K562 (cell line): ENCODE results near the gene NDUFAB1. TPM values are rescaled to one million over a fixed set of nuclear protein-coding genes. Genes with fewer than 3 reads are reported as not detected.
A peak's percentile ranks its signal among the peaks of the same experiment; 100 is the strongest.

Source experiments
- BRD9 ChIP-seq: fragments of 450-650 bp; IDR thresholded peaks from 2 replicates; pipeline ENCODE4 v1.6.1; 2018; ENCODE audit warnings: low read depth; ENCODE audit not compliant: partially characterized antibody
- ETV5 ChIP-seq: sonication (generic); formaldehyde crosslinking; IDR thresholded peaks from 2 replicates; pipeline ENCODE4 v1.4.0; 2020; ENCODE audit warnings: low read depth, mild to moderate bottlenecking, missing genetic modification reagents
- HMGN3 ChIP-seq: IDR thresholded peaks from 2 replicates; pipeline ENCODE4 v1.6.1; 2011; ENCODE audit warnings: borderline replicate concordance, low read depth, mild to moderate bottlenecking, mixed read lengths, low read length; ENCODE audit not compliant: insufficient read length; ENCODE audit errors: extremely low read depth
- KLF13 ChIP-seq: fragments of 450-650 bp; IDR thresholded peaks from 2 replicates; pipeline ENCODE4 v1.6.1; 2016; ENCODE audit warnings: missing genetic modification characterization, low read depth, mild to moderate bottlenecking, missing compliant biosample characterization, moderate library complexity, borderline replicate concordance
- L3MBTL2 ChIP-seq: fragments of 450-650 bp; IDR thresholded peaks from 2 replicates; pipeline ENCODE4 v1.6.1; 2016; ENCODE audit warnings: mild to moderate bottlenecking, moderate library complexity
- PML ChIP-seq: IDR thresholded peaks from 2 replicates; pipeline ENCODE4 v1.6.1; 2012; ENCODE audit warnings: low read length, inconsistent platforms
- POLR2AphosphoS5 ChIP-seq: IDR thresholded peaks from 2 replicates; pipeline ENCODE4 v1.6.1; 2011; ENCODE audit warnings: mild to moderate bottlenecking, low read depth, low read length, moderate library complexity; ENCODE audit not compliant: control insufficient read depth, insufficient read depth
- RBM25 ChIP-seq: fragments of 200-400 bp; formaldehyde crosslinking; IDR thresholded peaks from 2 replicates; pipeline ENCODE4 v1.6.1; 2018; ENCODE audit warnings: low read length, low read depth, moderate library complexity; ENCODE audit not compliant: severe bottlenecking
- SIN3B ChIP-seq: fragments of 450-650 bp; IDR thresholded peaks from 2 replicates; pipeline ENCODE4 v1.6.1; 2017; ENCODE audit warnings: low read depth, mild to moderate bottlenecking, moderate library complexity
- SMAD4 ChIP-seq: fragments of 250-450 bp; sonication (Bioruptor Pico); conservative IDR thresholded peaks from 2 replicates; pipeline ENCODE4 v1.8.0; 2021; ENCODE audit warnings: inconsistent platforms, mild to moderate bottlenecking, moderate library complexity
- SMC3 ChIP-seq: conservative IDR thresholded peaks from 2 replicates; pipeline ENCODE4 v1.6.1; 2011; ENCODE audit warnings: low read depth, low read length, improper control_type of control experiment; ENCODE audit not compliant: insufficient read depth
- TAF9B ChIP-seq: fragments of 450-650 bp; IDR thresholded peaks from 2 replicates; pipeline ENCODE4 v1.6.1; 2018; ENCODE audit warnings: mild to moderate bottlenecking; ENCODE audit not compliant: partially characterized antibody
- polyA plus RNA-seq, 8 experiments: library from polyadenylated mRNA; depleted of rRNA in 4 of 8; stranded (reverse) in 5 of 8; unstranded in 3 of 8; fragments of >200 nt; fragmentation: Nextera tagmentation in 2 of 8; fragmentation: Illumina TruSeq in 1 of 8; extraction: Ambion mirVana in 2 of 8; extraction: Trizol in 1 of 8; gene quantifications; 2 replicates each; pipeline versions ENCODE4 v1.2.1 to v1.2.3, GENCODE V29; 2011 to 2014; ENCODE audit warnings: inconsistent platforms in 1 of 8, missing spikeins in 1 of 8
- total RNA-seq, 7 experiments: library from RNA; depleted of rRNA in 6 of 7; stranded (reverse); fragments of >200 nt in 6 of 7; fragmentation: Illumina TruSeq in 2 of 7; extraction: Trizol in 2 of 7; gene quantifications; 2 replicates each; pipeline versions ENCODE4 v1.2.1 to v1.2.3, GENCODE V29; 2011 to 2021; ENCODE audit warnings: low replicate concordance in 1 of 7
- TF ChIP-seq, protein P1 (sequence below): sonication (generic); formaldehyde crosslinking; IDR thresholded peaks from 2 replicates; pipeline ENCODE4 v1.4.0; 2020; ENCODE audit warnings: mild to moderate bottlenecking, missing genetic modification reagents
- TF ChIP-seq, protein P2 (sequence below): conservative IDR thresholded peaks from 2 replicates; pipeline ENCODE4 v1.6.1; 2011; ENCODE audit warnings: low read depth, mild to moderate bottlenecking, low read length; ENCODE audit not compliant: control insufficient read depth
- TF ChIP-seq, protein P3 (sequence below): fragments of 200-800 bp; sonication (Bioruptor generic); IDR thresholded peaks from 2 replicates; pipeline ENCODE4 v1.6.1; 2017; ENCODE audit warnings: missing genetic modification characterization, missing compliant biosample characterization
- TF ChIP-seq, protein P4 (sequence below), 2 experiments: fragments of 250-450 bp in 1 of 2; fragments of 450-650 bp in 1 of 2; sonication (Bioruptor Pico) in 1 of 2; IDR thresholded peaks; 2 replicates each; pipeline versions ENCODE4 v1.6.1 to v1.8.0; 2016 to 2021; ENCODE audit warnings: mild to moderate bottlenecking in 2 of 2, moderate library complexity in 2 of 2, missing compliant biosample characterization in 1 of 2, missing genetic modification characterization in 1 of 2

Gene NDUFAB1
- total and polyA plus RNA-seq, 9 of the 15 experiments (the other 6 are each of a cell fraction or from before 2014, with no cell fraction given): 123 to 481 (median 238) TPM

DNA sequence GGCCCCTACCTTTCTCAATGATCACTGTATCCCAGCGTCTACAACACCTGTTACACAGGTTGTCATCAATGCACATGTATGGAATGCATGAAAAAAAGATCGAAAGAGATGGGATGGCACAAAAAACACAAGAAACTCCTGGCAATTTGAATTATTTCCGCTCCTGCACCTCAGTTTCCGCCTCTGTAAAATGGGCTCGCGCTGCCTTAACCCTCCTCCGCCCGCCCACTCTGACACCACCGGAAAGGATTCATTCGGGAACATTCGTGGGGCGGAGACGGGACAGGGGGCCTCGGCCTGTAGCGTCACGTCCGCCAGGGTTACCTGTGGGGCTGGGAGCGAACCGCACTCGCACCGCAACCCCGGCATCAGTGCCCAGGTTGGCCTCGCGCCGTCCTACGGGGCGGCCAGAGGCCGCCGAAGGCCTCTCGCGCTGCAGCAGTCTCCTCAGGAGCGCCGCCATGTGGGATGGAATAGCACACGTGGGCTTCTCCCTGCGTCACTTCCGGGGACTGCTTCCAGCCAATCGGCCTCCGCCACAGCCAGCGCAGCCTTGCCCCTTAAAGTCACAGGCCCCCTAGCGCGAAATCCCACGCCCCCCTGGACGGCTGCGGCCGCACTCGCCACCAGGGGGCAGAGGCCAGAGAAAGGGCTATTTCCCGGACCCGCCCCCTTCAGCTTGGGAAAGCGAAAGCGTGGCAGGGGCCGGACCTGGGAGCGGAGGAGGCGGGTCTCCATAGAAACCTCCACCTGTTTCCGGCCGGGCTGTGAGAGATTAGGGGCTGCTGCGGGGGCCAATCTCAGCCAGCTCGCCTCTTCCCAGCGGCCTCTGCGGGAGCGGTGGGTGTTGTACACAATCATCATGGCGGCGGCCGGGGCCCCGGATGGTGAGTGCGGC is 39.0 kb downstream of the NDUFAB1 start, which contains the start of the genes EARS2 and UBFD1 (continued):
- TF ChIP-seq, protein P1, sequence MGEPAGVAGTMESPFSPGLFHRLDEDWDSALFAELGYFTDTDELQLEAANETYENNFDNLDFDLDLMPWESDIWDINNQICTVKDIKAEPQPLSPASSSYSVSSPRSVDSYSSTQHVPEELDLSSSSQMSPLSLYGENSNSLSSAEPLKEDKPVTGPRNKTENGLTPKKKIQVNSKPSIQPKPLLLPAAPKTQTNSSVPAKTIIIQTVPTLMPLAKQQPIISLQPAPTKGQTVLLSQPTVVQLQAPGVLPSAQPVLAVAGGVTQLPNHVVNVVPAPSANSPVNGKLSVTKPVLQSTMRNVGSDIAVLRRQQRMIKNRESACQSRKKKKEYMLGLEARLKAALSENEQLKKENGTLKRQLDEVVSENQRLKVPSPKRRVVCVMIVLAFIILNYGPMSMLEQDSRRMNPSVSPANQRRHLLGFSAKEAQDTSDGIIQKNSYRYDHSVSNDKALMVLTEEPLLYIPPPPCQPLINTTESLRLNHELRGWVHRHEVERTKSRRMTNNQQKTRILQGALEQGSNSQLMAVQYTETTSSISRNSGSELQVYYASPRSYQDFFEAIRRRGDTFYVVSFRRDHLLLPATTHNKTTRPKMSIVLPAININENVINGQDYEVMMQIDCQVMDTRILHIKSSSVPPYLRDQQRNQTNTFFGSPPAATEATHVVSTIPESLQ (CRISPR knock-in tag): peak; percentile 56; the same call in 1 of the 2 replicates
- TF ChIP-seq SMAD4 (CRISPR knock-in tag) (0 out of 2 replicates have a peak, but pooled peaks have one; percentile 21), TAF9B (peak; percentile 77), SMC3 (peak; percentile 78; the same call in 1 of the 2 replicates), POLR2AphosphoS5 (peak; percentile 66), L3MBTL2 (peak; percentile 92), KLF13 (tag) (peak; percentile 100), ETV5 (CRISPR knock-in tag) (peak; percentile 80), HMGN3 (peak; percentile 90), RBM25 (peak; percentile 97), SIN3B (peak; percentile 92), BRD9 (peak; percentile 35), PML (peak; percentile 56; the same call in 1 of the 2 replicates)
- TF ChIP-seq, protein P2, sequence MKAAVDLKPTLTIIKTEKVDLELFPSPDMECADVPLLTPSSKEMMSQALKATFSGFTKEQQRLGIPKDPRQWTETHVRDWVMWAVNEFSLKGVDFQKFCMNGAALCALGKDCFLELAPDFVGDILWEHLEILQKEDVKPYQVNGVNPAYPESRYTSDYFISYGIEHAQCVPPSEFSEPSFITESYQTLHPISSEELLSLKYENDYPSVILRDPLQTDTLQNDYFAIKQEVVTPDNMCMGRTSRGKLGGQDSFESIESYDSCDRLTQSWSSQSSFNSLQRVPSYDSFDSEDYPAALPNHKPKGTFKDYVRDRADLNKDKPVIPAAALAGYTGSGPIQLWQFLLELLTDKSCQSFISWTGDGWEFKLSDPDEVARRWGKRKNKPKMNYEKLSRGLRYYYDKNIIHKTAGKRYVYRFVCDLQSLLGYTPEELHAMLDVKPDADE: peak; percentile 80
- TF ChIP-seq, protein P3, sequence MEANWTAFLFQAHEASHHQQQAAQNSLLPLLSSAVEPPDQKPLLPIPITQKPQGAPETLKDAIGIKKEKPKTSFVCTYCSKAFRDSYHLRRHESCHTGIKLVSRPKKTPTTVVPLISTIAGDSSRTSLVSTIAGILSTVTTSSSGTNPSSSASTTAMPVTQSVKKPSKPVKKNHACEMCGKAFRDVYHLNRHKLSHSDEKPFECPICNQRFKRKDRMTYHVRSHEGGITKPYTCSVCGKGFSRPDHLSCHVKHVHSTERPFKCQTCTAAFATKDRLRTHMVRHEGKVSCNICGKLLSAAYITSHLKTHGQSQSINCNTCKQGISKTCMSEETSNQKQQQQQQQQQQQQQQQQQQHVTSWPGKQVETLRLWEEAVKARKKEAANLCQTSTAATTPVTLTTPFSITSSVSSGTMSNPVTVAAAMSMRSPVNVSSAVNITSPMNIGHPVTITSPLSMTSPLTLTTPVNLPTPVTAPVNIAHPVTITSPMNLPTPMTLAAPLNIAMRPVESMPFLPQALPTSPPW (CRISPR knock-in tag): peak; percentile 91
- TF ChIP-seq, protein P4, sequence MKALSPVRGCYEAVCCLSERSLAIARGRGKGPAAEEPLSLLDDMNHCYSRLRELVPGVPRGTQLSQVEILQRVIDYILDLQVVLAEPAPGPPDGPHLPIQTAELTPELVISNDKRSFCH (CRISPR knock-in tag; IDR thresholded peaks at IDR 0.05): no peak
- TF ChIP-seq, protein P4 (tag; IDR thresholded peaks at IDR 0.05): peak; percentile 86
